ENCODE data around the gene EPX. TPM values are rescaled to one million over a fixed set of nuclear protein-coding genes. Genes with fewer than 3 reads are reported as not detected.

EPX gene
- total and polyA plus RNA-seq, 2 experiments from 2014 or later, result not detected

GRCh38 chr17:58242171-58242784 lies 49.8 kb downstream of the EPX start:
- DNase-seq (ENCODE audit: low spot score), result no peak
- WGBS (ENCODE audit: low lambda C conversion rate, missing lambda C conversion rate), result 35% methylated on average over 4 of the region's 4 CpGs
- peaks cover 11% of the 10 kb centered on the region for H3K4me1 ChIP-seq (ENCODE audit: insufficient read depth)
- H4K20me1 ChIP-seq (ENCODE audit: insufficient read depth, poor library complexity, severe bottlenecking), result no peaks in the 10 kb centered on the region
- H3K27ac ChIP-seq, result no peak overlapping the region
- H3K79me2 ChIP-seq, result no peaks in the 10 kb centered on the region
- no peak overlapping the region for H3K4me2 ChIP-seq
- H3K9me3 ChIP-seq (ENCODE audit: low read depth), result no peaks in the 10 kb centered on the region
- H3K36me3 ChIP-seq (replicated peaks; ENCODE audit: insufficient read depth, low read depth), result no peaks in the 10 kb centered on the region
- H3K27me3 ChIP-seq, result peaks cover 27% of the 10 kb centered on the region
- no peak for TF ChIP-seq CTCF (IDR thresholded peaks at IDR 0.05; ENCODE audit: poor library complexity)
- no peak for TF ChIP-seq EZH2 (IDR thresholded peaks at IDR 0.05; ENCODE audit: borderline replicate concordance)
- TF ChIP-seq EZH2phosphoT487 (IDR thresholded peaks at IDR 0.05; ENCODE audit: low read depth, severe bottlenecking, unreplicated experiment), result no peak
- no peaks in the 10 kb centered on the region for H3K9me2 ChIP-seq (replicated peaks; ENCODE audit: insufficient read depth)
- H3K4me3 ChIP-seq, result no peak overlapping the region
- H2AFZ ChIP-seq, result no peak overlapping the region

- DNase-seq (ENCODE audit: low spot score), result no peak
- TF ChIP-seq EZH2phosphoT487 (IDR thresholded peaks at IDR 0.05; ENCODE audit: low read depth, severe bottlenecking, unreplicated experiment), result no peak
- no peak for TF ChIP-seq EZH2 (IDR thresholded peaks at IDR 0.05; ENCODE audit: borderline replicate concordance)
- TF ChIP-seq CTCF (IDR thresholded peaks at IDR 0.05; ENCODE audit: poor library complexity), result no peak
- Histone ChIP-seq H3K4me3 (no peak overlapping the region), H3K79me2 (no peaks in the 10 kb centered on the region), H3K4me1 (ENCODE audit: insufficient read depth) (peaks cover 17% of the 10 kb centered on the region), H3K9me3 (ENCODE audit: low read depth) (no peaks in the 10 kb centered on the region), H4K20me1 (ENCODE audit: insufficient read depth, poor library complexity, severe bottlenecking) (no peaks in the 10 kb centered on the region), H3K27me3 (peaks cover 39% of the 10 kb centered on the region), H2AFZ (no peak overlapping the region), H3K27ac (no peak overlapping the region), H3K9me2 (replicated peaks; ENCODE audit: insufficient read depth) (no peaks in the 10 kb centered on the region), H3K4me2 (peak overlapping the region; percentile 27), H3K36me3 (replicated peaks; ENCODE audit: insufficient read depth, low read depth) (no peaks in the 10 kb centered on the region)
- 27% methylated on average over 6 of the region's 6 CpGs for WGBS (ENCODE audit: low lambda C conversion rate, missing lambda C conversion rate)
Observed at GRCh38 chr17:58244963-58245362, 52.4 kb downstream of the EPX start.

- no peaks in the 10 kb centered on the region for H4K20me1 ChIP-seq (ENCODE audit: insufficient read depth, poor library complexity, severe bottlenecking)
- no peaks in the 10 kb centered on the region for H3K9me3 ChIP-seq (ENCODE audit: low read depth)
- H3K4me1 ChIP-seq (ENCODE audit: insufficient read depth), result peaks cover 17% of the 10 kb centered on the region
- H3K36me3 ChIP-seq (replicated peaks; ENCODE audit: insufficient read depth, low read depth), result no peaks in the 10 kb centered on the region
- H3K27ac ChIP-seq, result peak overlapping the region; percentile 15
- H2AFZ ChIP-seq, result no peak overlapping the region
- peak; percentile 61 for DNase-seq (ENCODE audit: low spot score)
- WGBS (ENCODE audit: low lambda C conversion rate, missing lambda C conversion rate), result 79% methylated on average over 9 of the region's 10 CpGs
- peaks cover 42% of the 10 kb centered on the region for H3K27me3 ChIP-seq
- TF ChIP-seq CTCF (IDR thresholded peaks at IDR 0.05; ENCODE audit: poor library complexity) (no peak), EZH2phosphoT487 (IDR thresholded peaks at IDR 0.05; ENCODE audit: low read depth, severe bottlenecking, unreplicated experiment) (no peak), EZH2 (IDR thresholded peaks at IDR 0.05; ENCODE audit: borderline replicate concordance) (no peak)
- no peaks in the 10 kb centered on the region for H3K9me2 ChIP-seq (replicated peaks; ENCODE audit: insufficient read depth)
- peak overlapping the region; percentile 27 for H3K4me2 ChIP-seq
- H3K79me2 ChIP-seq, result no peaks in the 10 kb centered on the region
- no peak overlapping the region for H3K4me3 ChIP-seq
Observed at GRCh38 chr17:58245428-58246103, 53.0 kb downstream of the EPX start.

Measured in hepatocyte (in vitro differentiated cells).